Gastrocnemius medialis (tissue), 4 donors: Measurements from ENCODE around the gene AMHR2. TPM values are rescaled to one million over a fixed set of nuclear protein-coding genes. Genes with fewer than 3 reads are reported as not detected.
A peak's percentile ranks its signal among the peaks of the same experiment; 100 is the strongest.

Experiments used
- ATAC-seq, 2 donors: fragments of 150-250 bp; one replicate each; pipeline ENCODE4 v1.9.1; 2016
- DNase-seq, 2 donors: peaks; one replicate each; pipeline ENCODE4 v3.0.0-alpha.2; 2019
- H3K27ac ChIP-seq, 4 donors: fragments of 200-600 bp; sonication (generic); 1 replicate in 1 of 4; 2 replicates in 3 of 4; pipeline ENCODE4 v1.5.1; 2016 to 2018; ENCODE audit warnings: mild to moderate bottlenecking in 2 of 4, moderate library complexity in 1 of 4
- H3K27me3 ChIP-seq, 3 donors: fragments of 200-600 bp; sonication (generic) in 2 of 3; 1 replicate in 1 of 3; 2 replicates in 2 of 3; pipeline versions ENCODE4 v1.5.1 to v1.6.0; 2016 to 2019; ENCODE audit warnings: mild to moderate bottlenecking in 1 of 3, moderate library complexity in 1 of 3
- H3K36me3 ChIP-seq, 2 donors: fragments of 200-600 bp; sonication (generic) in 1 of 2; one replicate each; pipeline ENCODE4 v1.5.1; 2017 to 2018
- H3K4me1 ChIP-seq, 2 donors: fragments of 200-600 bp; sonication (generic) in 1 of 2; one replicate each; pipeline ENCODE4 v1.5.1; 2016 to 2017; ENCODE audit warnings: mild to moderate bottlenecking in 2 of 2
- H3K4me3 ChIP-seq, 4 donors: fragments of 200-600 bp; sonication (generic) in 3 of 4; 1 replicate in 1 of 4; 2 replicates in 3 of 4; pipeline ENCODE4 v1.5.1; 2016 to 2019; ENCODE audit warnings: mild to moderate bottlenecking in 2 of 4
- H3K9me3 ChIP-seq, 3 donors: fragments of 200-600 bp; sonication (generic) in 2 of 3; 1 replicate in 1 of 3; 2 replicates in 2 of 3; pipeline ENCODE4 v1.5.1; 2016 to 2019
- CTCF ChIP-seq, 5 experiments: fragments of 450-650 bp in 3 of 5; fragments of 200-600 bp in 2 of 5; sonication (generic) in 2 of 5; IDR thresholded peaks in 4 of 5; conservative IDR thresholded peaks in 1 of 5; 1 replicate in 4 of 5; 2 replicates in 1 of 5; pipeline ENCODE4 v1.5.1; 2016 to 2019; ENCODE audit warnings: antibody characterized with exemption in 5 of 5, mild to moderate bottlenecking in 3 of 5, moderate library complexity in 3 of 5
- POLR2A ChIP-seq, 2 donors: fragments of 450-650 bp; IDR thresholded peaks; one replicate each; pipeline ENCODE4 v1.6.1; 2017; ENCODE audit warnings: antibody characterized with exemption in 2 of 2, mild to moderate bottlenecking in 2 of 2, moderate library complexity in 2 of 2
- in situ Hi-C, 4 donors: fragments of 200-750 bp; cut with MboI; loops; one replicate each; pipeline versions ENCODE4 v1.15.0 to v1.8.0; 2017; ENCODE audit warnings: low sequenced_read_pairs in 4 of 4
- intact Hi-C: fragments of 100-400 bp; cut with DNase I; formaldehyde crosslinking; loops from one replicate; pipeline ENCODE4 v1.15.1; 2023; ENCODE audit warnings: low total_unique reads
- total RNA-seq, 4 donors: library from RNA; depleted of rRNA; stranded (reverse); fragments of >200 nt; gene quantifications; one replicate each; pipeline versions ENCODE4 v1.1.0 to v1.2.3, GENCODE V29; 2016

AMHR2 gene
- total RNA-seq, 4 donors from 2014 or later: 1.0 to 1.4 TPM; not detected in 2

- Histone ChIP-seq H3K36me3 (peaks cover 6 to 94% of the 10 kb centered on the region in 2 donors), H3K9me3 (no peaks in the 10 kb centered on the region), H3K4me3 (no peak overlapping the region), H3K27ac (peak overlapping the region; percentile 75 to 86 (median 82)), H3K4me1 (peaks cover 83 to 88% of the 10 kb centered on the region in 2 donors), H3K27me3 (no peaks in the 10 kb centered on the region)
- intact Hi-C loops: no loop called here
- in situ Hi-C loops: no loop called here
- ATAC-seq (no peak), DNase-seq (no peak)
- TF ChIP-seq POLR2A (IDR thresholded peaks at IDR 0.05): no peak
- TF ChIP-seq CTCF (IDR thresholded peaks at IDR 0.05 in 4 of 5, conservative IDR thresholded peaks at IDR 0.05 in 1 of 5): no peak
Observed at GRCh38 chr12:53474077-53474476, 50.4 kb downstream of the AMHR2 start.

- Histone ChIP-seq H3K27ac (peak overlapping the region; percentile 75 to 86 (median 82)), H3K4me1 (peaks cover 84% of the 10 kb centered on the region in 2 donors), H3K9me3 (no peaks in the 10 kb centered on the region), H3K4me3 (no peak overlapping the region), H3K27me3 (no peaks in the 10 kb centered on the region), H3K36me3 (peaks cover 3 to 93% of the 10 kb centered on the region in 2 donors)
- intact Hi-C loops: no loop called here
- in situ Hi-C loops: no loop called here
- TF ChIP-seq POLR2A (IDR thresholded peaks at IDR 0.05) (no peak), CTCF (IDR thresholded peaks at IDR 0.05 in 4 of 5, conservative IDR thresholded peaks at IDR 0.05 in 1 of 5) (no peak)
- DNase-seq (peak in 1 of 2 donors; percentile 11), ATAC-seq (no peak)
Observed at GRCh38 chr12:53474819-53475218, 51.2 kb downstream of the AMHR2 start.

GRCh38 chr12:53476769-53477209, 53.1 kb downstream of the AMHR2 start:
- no peak overlapping the region for H3K4me3 ChIP-seq
- DNase-seq (no peak), ATAC-seq (no peak)
- intact Hi-C loops (no loop called here), in situ Hi-C loops (no loop called here)
- no peaks in the 10 kb centered on the region for H3K9me3 ChIP-seq
- H3K27ac ChIP-seq: peak overlapping the region; percentile 75 to 86 (median 82)
- peak in 4 of 5 experiments; percentile 16 to 33 (median 24) for TF ChIP-seq CTCF (IDR thresholded peaks at IDR 0.05 in 4 of 5, conservative IDR thresholded peaks at IDR 0.05 in 1 of 5)
- TF ChIP-seq POLR2A (IDR thresholded peaks at IDR 0.05): no peak
- H3K27me3 ChIP-seq: no peaks in the 10 kb centered on the region
- peaks cover 65 to 69% of the 10 kb centered on the region in 2 donors for H3K4me1 ChIP-seq
- H3K36me3 ChIP-seq: peaks cover 3 to 91% of the 10 kb centered on the region in 2 donors

GRCh38 chr12:53478865-53479264, 55.2 kb downstream of the AMHR2 start:
- in situ Hi-C loops: no loop called here
- intact Hi-C loops: loop anchor here (2.0 kb wide), 1 partner anchor 26 kb away; the partner anchor contains the start of gene PCBP2
- TF ChIP-seq CTCF (IDR thresholded peaks at IDR 0.05 in 4 of 5, conservative IDR thresholded peaks at IDR 0.05 in 1 of 5): no peak
- H3K36me3 ChIP-seq: peaks cover 3 to 70% of the 10 kb centered on the region in 2 donors
- DNase-seq (no peak), ATAC-seq (peak; percentile 2 to 8)
- H3K27me3 ChIP-seq: no peaks in the 10 kb centered on the region
- peak overlapping the region; percentile 75 to 86 (median 82) for H3K27ac ChIP-seq
- H3K4me3 ChIP-seq: no peak overlapping the region
- no peaks in the 10 kb centered on the region for H3K9me3 ChIP-seq
- H3K4me1 ChIP-seq: peaks cover 44 to 48% of the 10 kb centered on the region in 2 donors

- DNase-seq: no peak
- intact Hi-C loops: loop anchor here (2.0 kb wide), 1 partner anchor 27 kb away; the partner anchor contains the start of gene PCBP2
- TF ChIP-seq POLR2A (IDR thresholded peaks at IDR 0.05) (no peak), CTCF (IDR thresholded peaks at IDR 0.05 in 4 of 5, conservative IDR thresholded peaks at IDR 0.05 in 1 of 5) (no peak)
- no peak overlapping the region for H3K4me3 ChIP-seq
- no peak for ATAC-seq
- no peaks in the 10 kb centered on the region for H3K27me3 ChIP-seq
- H3K36me3 ChIP-seq: peaks cover 3 to 66% of the 10 kb centered on the region in 2 donors
- in situ Hi-C loops: no loop called here
- peak overlapping the region; percentile 75 to 86 (median 82) for H3K27ac ChIP-seq
- H3K4me1 ChIP-seq: peaks cover 40 to 43% of the 10 kb centered on the region in 2 donors
- no peaks in the 10 kb centered on the region for H3K9me3 ChIP-seq
Observed at GRCh38 chr12:53479331-53479730, 55.7 kb downstream of the AMHR2 start.
